Progenitor cell of endocrine pancreas (in vitro differentiated cells): ENCODE data around the gene LRRC8B. TPM values are rescaled to one million over a fixed set of nuclear protein-coding genes. Genes with fewer than 3 reads are reported as not detected.
"Not testable (repeated sequence)": the region's sequence is repeated elsewhere in the genome, so short reads cannot be mapped to it uniquely, and the experiment has no call there.

Experiments
- DNase-seq: peaks from one replicate; pipeline ENCODE4 v3.0.0; 2021; ENCODE audit warnings: low spot score; ENCODE audit not compliant: unreplicated experiment
- H3K27ac Mint-ChIP-seq: 2 replicates; pipeline ENCODE4 v1.8.0; 2021; ENCODE audit warnings: mild to moderate bottlenecking, moderate library complexity, mixed read lengths
- H3K27me3 Mint-ChIP-seq: 2 replicates; pipeline ENCODE4 v1.8.0; 2021; ENCODE audit warnings: mixed read lengths
- H3K36me3 Mint-ChIP-seq: 2 replicates; pipeline ENCODE4 v1.8.0; 2022; ENCODE audit warnings: mixed read lengths; ENCODE audit not compliant: insufficient read depth
- H3K4me1 Mint-ChIP-seq: 2 replicates; pipeline ENCODE4 v1.8.0; 2021; ENCODE audit warnings: low read depth, mixed read lengths
- H3K4me3 Mint-ChIP-seq: 2 replicates; pipeline ENCODE4 v1.8.0; 2021; ENCODE audit warnings: low read depth, mild to moderate bottlenecking, moderate library complexity, mixed read lengths
- H3K9me3 Mint-ChIP-seq: 2 replicates; pipeline ENCODE4 v1.8.0; 2021; ENCODE audit warnings: low read depth, mixed read lengths
- total RNA-seq: library from RNA; stranded (reverse); gene quantifications from 2 replicates; pipeline ENCODE4 v1.2.1, GENCODE V29; 2021
- TF ChIP-seq, protein P1 (sequence below): fragments of 200-600 bp; sonication (generic); IDR thresholded peaks from one replicate; pipeline ENCODE4 v1.5.0; 2021; ENCODE audit warnings: antibody characterized with exemption, mild to moderate bottlenecking; ENCODE audit not compliant: unreplicated experiment

LRRC8B gene
- total RNA-seq, 1 donor from 2014 or later, result 22.2 TPM

- TF ChIP-seq, protein P1, sequence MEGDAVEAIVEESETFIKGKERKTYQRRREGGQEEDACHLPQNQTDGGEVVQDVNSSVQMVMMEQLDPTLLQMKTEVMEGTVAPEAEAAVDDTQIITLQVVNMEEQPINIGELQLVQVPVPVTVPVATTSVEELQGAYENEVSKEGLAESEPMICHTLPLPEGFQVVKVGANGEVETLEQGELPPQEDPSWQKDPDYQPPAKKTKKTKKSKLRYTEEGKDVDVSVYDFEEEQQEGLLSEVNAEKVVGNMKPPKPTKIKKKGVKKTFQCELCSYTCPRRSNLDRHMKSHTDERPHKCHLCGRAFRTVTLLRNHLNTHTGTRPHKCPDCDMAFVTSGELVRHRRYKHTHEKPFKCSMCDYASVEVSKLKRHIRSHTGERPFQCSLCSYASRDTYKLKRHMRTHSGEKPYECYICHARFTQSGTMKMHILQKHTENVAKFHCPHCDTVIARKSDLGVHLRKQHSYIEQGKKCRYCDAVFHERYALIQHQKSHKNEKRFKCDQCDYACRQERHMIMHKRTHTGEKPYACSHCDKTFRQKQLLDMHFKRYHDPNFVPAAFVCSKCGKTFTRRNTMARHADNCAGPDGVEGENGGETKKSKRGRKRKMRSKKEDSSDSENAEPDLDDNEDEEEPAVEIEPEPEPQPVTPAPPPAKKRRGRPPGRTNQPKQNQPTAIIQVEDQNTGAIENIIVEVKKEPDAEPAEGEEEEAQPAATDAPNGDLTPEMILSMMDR, result no peak
- Mint-ChIP-seq H3K9me3 (peaks cover 5% of the 10 kb centered on the region), H3K4me3 (no peak overlapping the region), H3K27me3 (no peaks in the 10 kb centered on the region), H3K36me3 (peaks cover 1% of the 10 kb centered on the region), H3K4me1 (no peaks in the 10 kb centered on the region), H3K27ac (peak overlapping the region; percentile 10)
- DNase-seq, result no peak
Observed at GRCh38 chr1:89538361-89538760, 13.7 kb downstream of the LRRC8B start.

- TF ChIP-seq, protein P1, result no peak
- Mint-ChIP-seq H3K27ac (no peak overlapping the region), H3K27me3 (no peaks in the 10 kb centered on the region), H3K9me3 (peaks cover 5% of the 10 kb centered on the region), H3K4me3 (no peak overlapping the region), H3K4me1 (no peaks in the 10 kb centered on the region), H3K36me3 (peaks cover 1% of the 10 kb centered on the region)
- DNase-seq, result no peak
Observed at GRCh38 chr1:89539128-89539527, 14.5 kb downstream of the LRRC8B start.

GRCh38 chr1:89540406-89540970, 15.9 kb downstream of the LRRC8B start:
- Mint-ChIP-seq H3K4me3 (no peak overlapping the region), H3K36me3 (peaks cover 1% of the 10 kb centered on the region), H3K27ac (peak overlapping the region; percentile 2), H3K4me1 (no peaks in the 10 kb centered on the region), H3K9me3 (peaks cover 5% of the 10 kb centered on the region), H3K27me3 (no peaks in the 10 kb centered on the region)
- TF ChIP-seq, protein P1, result no peak
- no peak for DNase-seq

DNA sequence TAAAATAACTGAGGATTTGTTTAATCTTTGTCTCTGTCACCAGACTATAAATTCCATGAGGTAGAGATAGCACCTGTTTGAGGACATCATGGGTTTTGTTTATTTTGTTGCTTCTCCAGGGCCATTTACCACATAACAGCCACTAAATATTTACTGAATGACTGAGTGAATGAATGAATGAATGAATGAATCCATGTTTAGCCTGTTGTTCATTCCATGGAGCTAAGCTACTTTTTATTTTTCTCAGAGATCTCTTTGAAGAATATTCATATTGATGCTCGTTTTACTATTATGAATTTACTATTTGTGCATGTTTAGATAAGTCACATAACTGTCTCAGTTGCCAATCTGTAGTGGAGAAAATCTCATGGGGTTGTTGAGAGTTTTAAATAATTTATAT, 17.7 kb downstream of the LRRC8B start:
- DNase-seq, result no peak
- Mint-ChIP-seq H3K9me3 (peaks cover 5% of the 10 kb centered on the region), H3K4me1 (no peaks in the 10 kb centered on the region), H3K27me3 (no peaks in the 10 kb centered on the region), H3K27ac (no peak overlapping the region), H3K36me3 (peaks cover 1% of the 10 kb centered on the region), H3K4me3 (no peak overlapping the region)
- TF ChIP-seq, protein P1, result no peak

DNA sequence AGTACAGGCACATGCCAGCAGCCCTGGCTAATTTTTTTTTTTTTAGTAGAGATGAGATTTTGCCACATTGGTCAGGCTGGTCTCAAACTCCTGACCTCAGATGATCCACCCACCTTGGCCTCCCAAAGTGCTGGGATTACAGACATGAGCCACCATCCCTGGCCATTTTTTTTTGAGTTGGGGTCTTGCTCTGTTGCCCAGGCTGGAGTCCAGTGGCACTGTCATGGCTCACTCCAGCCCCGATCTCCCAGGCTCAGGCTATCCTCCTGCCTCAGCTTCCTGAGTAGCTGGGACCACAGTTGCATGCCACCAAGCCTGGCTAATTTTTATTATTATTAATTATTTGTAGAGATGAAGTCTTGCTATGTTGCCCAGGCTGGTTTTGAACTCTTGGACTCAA, 19.0 kb downstream of the LRRC8B start:
- H3K4me1 Mint-ChIP-seq, DNase-seq, H3K27ac Mint-ChIP-seq, H3K4me3 Mint-ChIP-seq, H3K27me3 Mint-ChIP-seq, H3K9me3 Mint-ChIP-seq, H3K36me3 Mint-ChIP-seq: not testable (repeated sequence)

GRCh38 chr1:89545264-89546038, 20.8 kb downstream of the LRRC8B start:
- peaks cover 5% of the 10 kb centered on the region for H3K9me3 Mint-ChIP-seq
- DNase-seq, result no peak
- no peaks in the 10 kb centered on the region for H3K4me1 Mint-ChIP-seq
- no peaks in the 10 kb centered on the region for H3K27me3 Mint-ChIP-seq
- TF ChIP-seq, protein P1, result no peak
- H3K36me3 Mint-ChIP-seq, result peaks cover 1% of the 10 kb centered on the region
- no peak overlapping the region for H3K4me3 Mint-ChIP-seq
- H3K27ac Mint-ChIP-seq, result no peak overlapping the region
